MV-4-11 (cell line): ENCODE data around the gene CDK3.
"Not testable (repeated sequence)": the region's sequence is repeated elsewhere in the genome, so short reads cannot be mapped to it uniquely, and the experiment has no call there.

Source experiments
- DNase-seq: peaks from one replicate; lab custom pipeline; 2025; lab: John Stamatoyannopoulos, UW

CDK3 gene

GRCh38 chr17:76039121-76039520 lies 38.5 kb downstream of the CDK3 start:
- DNase-seq = no peak

GRCh38 chr17:76040376-76040775 lies 39.7 kb downstream of the CDK3 start:
- DNase-seq = no peak

DNA sequence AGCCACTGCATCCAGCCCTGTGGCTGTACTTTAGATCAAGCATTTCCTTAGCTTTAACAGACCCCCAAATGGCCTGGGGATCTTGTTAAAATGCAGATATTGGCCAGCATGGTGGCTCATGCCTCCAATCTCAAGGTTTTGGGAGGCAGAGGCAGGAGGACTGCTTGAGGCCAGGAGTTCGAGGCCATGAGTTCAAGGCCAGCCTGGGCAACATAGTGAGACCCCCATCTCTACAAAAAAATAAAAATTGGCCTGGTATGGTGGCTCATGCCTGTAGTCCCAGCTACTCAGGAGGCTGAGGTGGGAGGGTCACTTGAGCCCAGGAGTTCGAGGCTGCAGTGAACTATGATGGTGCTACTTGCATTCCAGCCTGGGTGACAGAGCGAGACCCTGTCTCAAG lies 42.2 kb downstream of the CDK3 start:
- not testable (repeated sequence) for DNase-seq

DNA sequence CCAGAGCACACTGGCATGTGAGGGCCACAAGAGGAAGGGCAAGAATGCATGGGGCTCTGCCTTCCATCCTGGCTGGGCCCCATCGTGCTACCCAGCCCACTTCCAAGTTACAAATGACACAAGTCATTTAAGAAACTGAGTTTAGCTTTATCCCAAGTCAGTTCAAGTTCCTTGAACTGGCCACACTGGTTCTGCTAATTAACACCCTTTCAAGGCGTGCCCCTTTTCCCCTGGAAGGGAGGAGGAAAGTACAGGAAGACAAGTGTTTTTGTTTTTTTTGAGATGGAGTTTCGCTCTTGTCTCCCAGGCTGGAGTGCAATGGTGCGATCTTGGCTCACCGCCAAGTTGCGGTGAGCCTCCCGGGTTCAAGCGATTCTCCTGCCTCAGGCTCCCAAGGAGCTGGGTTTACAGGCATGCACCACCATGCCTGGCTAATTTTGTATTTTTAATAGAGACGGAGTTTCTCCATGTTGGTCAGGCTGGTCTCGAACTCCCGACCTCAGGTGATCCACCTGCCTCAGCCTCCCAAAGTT lies 43.9 kb downstream of the CDK3 start:
- not testable (repeated sequence) for DNase-seq

- no peak for DNase-seq
These were observed 45.4 kb downstream of the CDK3 start for GRCh38 chr17:76046064-76046463.

DNA sequence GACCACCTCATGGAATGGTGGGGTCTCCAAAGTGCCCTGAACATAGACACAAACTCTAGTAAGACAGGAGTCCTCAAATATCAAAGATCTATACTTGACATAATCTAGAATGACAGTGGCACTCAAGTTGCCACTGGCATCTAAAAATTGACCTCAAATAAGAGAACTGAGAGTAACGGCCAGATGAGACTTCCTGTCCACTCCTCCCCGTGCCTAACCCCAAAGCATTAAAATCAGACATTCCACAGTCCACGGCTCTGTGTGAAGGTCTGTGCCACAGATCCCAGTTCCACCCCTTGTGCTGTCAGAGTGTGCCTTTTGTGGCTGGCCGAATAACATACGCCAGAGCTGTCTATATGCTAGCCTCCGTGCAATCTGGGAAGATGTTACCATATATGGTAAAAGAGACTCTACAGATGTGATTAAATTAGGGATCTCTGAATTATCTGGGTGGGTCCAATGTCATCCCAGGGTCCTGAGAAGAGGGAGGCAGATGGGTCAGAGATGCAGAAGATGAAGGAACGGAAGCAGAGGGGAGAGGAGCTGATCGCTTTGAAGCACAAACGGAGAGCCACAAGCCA lies 47.5 kb downstream of the CDK3 start:
- peak; percentile 89 for DNase-seq

- no peak for DNase-seq
These were observed 48.1 kb downstream of the CDK3 start for GRCh38 chr17:76048711-76049110.

DNA sequence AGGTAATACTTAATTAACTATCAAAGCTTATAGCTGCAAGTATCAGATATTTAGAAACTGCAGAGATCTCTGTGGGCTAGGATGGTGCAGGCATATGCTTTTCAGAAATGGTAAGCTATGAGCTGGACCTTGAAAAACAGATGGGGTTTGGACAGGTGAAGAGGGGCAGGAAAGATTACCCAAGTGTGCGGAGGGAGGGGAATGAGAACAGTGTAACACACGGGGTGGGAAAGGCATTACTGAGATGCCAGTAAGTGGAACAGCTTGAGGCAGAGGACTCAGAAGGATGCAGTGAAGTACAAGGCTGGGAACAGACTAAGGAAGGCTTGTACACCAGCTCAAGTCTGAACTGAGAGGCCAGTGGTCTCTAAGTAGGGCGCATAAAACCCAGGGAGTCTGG lies 48.6 kb downstream of the CDK3 start:
- DNase-seq = no peak

- DNase-seq = peak; percentile 28
These were observed 49.3 kb downstream of the CDK3 start for GRCh38 chr17:76049836-76050537.

- DNase-seq = no peak
These were observed 50.1 kb downstream of the CDK3 start for GRCh38 chr17:76050538-76051467.

- no peak for DNase-seq
These were observed 50.9 kb downstream of the CDK3 start for GRCh38 chr17:76051561-76051960.

DNA sequence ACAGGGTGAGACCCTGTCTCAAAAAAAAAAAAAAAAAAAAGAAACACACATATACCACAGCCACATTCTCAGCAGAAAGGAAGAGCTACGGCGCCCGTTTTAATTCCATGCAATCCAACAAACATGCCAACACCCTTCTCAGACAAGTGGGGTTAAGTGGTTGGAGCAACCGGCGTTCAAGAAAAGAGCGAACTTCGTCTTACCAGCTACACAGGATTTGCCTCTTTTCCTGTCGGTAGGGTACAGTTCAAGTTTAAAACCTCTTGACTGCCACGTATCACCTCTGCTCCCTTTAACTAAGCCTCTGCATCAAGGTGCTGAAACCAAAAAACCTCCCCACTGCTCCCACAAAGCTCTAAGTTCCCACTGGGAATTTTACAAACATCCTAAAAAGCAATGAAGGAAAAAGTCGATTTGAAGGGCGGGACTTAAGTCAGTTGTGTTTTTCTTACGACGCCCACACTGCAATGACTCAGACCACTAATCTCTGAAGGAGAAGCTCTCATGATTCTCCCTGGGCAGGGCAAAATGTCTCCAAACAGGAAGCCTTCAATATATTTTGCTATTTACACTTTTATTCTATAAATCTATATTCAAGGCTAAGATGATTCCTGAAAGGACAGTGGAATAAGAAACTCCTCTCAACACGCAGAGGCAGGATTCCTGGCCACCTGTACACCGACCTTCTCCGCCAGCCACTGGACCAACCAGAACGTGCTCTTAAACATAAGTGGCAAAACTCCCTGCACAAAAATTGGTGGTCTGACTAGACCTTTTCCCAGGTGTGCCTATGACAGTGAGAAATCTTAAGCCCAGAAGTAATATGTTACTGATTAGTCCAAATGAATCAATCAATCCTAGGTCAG lies 52.8 kb downstream of the CDK3 start:
- peak; percentile 65 for DNase-seq

- DNase-seq = peak; percentile 26
These were observed 53.4 kb downstream of the CDK3 start for GRCh38 chr17:76054112-76054476.
